SK-N-SH (cell line): ENCODE results near the gene SF3B4. TPM values are rescaled to one million over a fixed set of nuclear protein-coding genes. Genes with fewer than 3 reads are reported as not detected.

Source experiments
- CTCF ChIA-PET: fragments of 300-600, 350-600 bp; formaldehyde crosslinking; extraction: SDS; loops from one replicate; lab custom pipeline; 2021; lab: Yijun Ruan, JAX
- POLR2A ChIA-PET: fragments of 350-600 bp; sonication (Branson Sonifier 250); formaldehyde crosslinking; extraction: SDS; loops from one replicate; lab custom pipeline; 2020; ENCODE audit warnings: antibody characterized with exemption, inconsistent platforms; lab: Yijun Ruan, JAX
- DNase-seq: peaks from one replicate; pipeline ENCODE4 v3.0.0; 2012
- H2AFZ ChIP-seq: fragments of 200-600 bp; sonication (generic); 2 replicates; pipeline ENCODE4 v1.8.1; 2016; ENCODE audit warnings: antibody characterized with exemption, mild to moderate bottlenecking, low read depth
- H3F3A ChIP-seq: fragments of 200-600 bp; sonication (generic); replicated peaks from 2 replicates; pipeline ENCODE3; 2016; ENCODE audit warnings: antibody characterized with exemption, mild to moderate bottlenecking; ENCODE audit not compliant: insufficient read depth
- H3K27ac ChIP-seq, 2 experiments: fragments of 200-500 bp in 1 of 2; fragments of 200-600 bp in 1 of 2; sonication (Bioruptor generic) in 1 of 2; sonication (generic), shearing (Covaris generic) in 1 of 2; 2 replicates each; pipeline versions ENCODE4 v1.5.1 to v1.6.1; 2014 to 2016; ENCODE audit warnings: low read depth in 2 of 2, inconsistent platforms in 1 of 2, low read length in 1 of 2, mild to moderate bottlenecking in 1 of 2, mixed read lengths in 1 of 2
- H3K27me3 ChIP-seq: fragments of 200-600 bp; sonication (generic), shearing (Covaris generic); 2 replicates; pipeline ENCODE4 v1.6.1; 2016; ENCODE audit warnings: mixed run types; ENCODE audit not compliant: insufficient read depth
- H3K36me3 ChIP-seq, 2 experiments: fragments of 200-500 bp in 1 of 2; fragments of 200-600 bp in 1 of 2; sonication (Bioruptor generic) in 1 of 2; sonication (generic) in 1 of 2; replicated peaks in 1 of 2; 2 replicates each; pipeline versions ENCODE3 to v1.5.1; 2014 to 2016; ENCODE audit warnings: low read length in 1 of 2, mild to moderate bottlenecking in 1 of 2; ENCODE audit not compliant: insufficient read depth in 2 of 2, control insufficient read depth in 1 of 2
- H3K4me1 ChIP-seq, 2 experiments: fragments of 200-500 bp in 1 of 2; fragments of 200-600 bp in 1 of 2; sonication (Bioruptor generic) in 1 of 2; sonication (generic), shearing (Covaris generic) in 1 of 2; 2 replicates each; pipeline versions ENCODE4 v1.5.1 to v1.6.1; 2014 to 2016; ENCODE audit warnings: low read depth in 1 of 2, low read length in 1 of 2, mixed run types in 1 of 2; ENCODE audit not compliant: insufficient read depth in 2 of 2, control insufficient read depth in 1 of 2
- H3K4me2 ChIP-seq: fragments of 200-600 bp; sonication (generic), shearing (Covaris generic); 2 replicates; pipeline ENCODE4 v1.6.1; 2017; ENCODE audit warnings: mixed run types
- H3K4me3 ChIP-seq, 2 experiments: fragments of 200-500 bp in 1 of 2; fragments of 200-600 bp in 1 of 2; sonication (Bioruptor generic) in 1 of 2; sonication (generic), shearing (Covaris generic) in 1 of 2; 2 replicates each; pipeline versions ENCODE4 v1.5.1 to v1.8.1; 2014 to 2016; ENCODE audit warnings: low read depth in 2 of 2, inconsistent platforms in 1 of 2, low read length in 1 of 2, mild to moderate bottlenecking in 1 of 2, mixed read lengths in 1 of 2, moderate library complexity in 1 of 2
- H3K79me2 ChIP-seq: fragments of 200-600 bp; sonication (generic); 2 replicates; pipeline ENCODE4 v1.8.1; 2017; ENCODE audit warnings: mild to moderate bottlenecking; ENCODE audit not compliant: insufficient read depth
- H3K9ac ChIP-seq: fragments of 200-600 bp; sonication (generic); 2 replicates; pipeline ENCODE4 v1.6.1; 2017; ENCODE audit warnings: mixed run types
- H3K9me2 ChIP-seq: fragments of 200-600 bp; sonication (generic); 2 replicates; pipeline ENCODE4 v1.6.1; 2017; ENCODE audit warnings: mixed run types
- H3K9me3 ChIP-seq: fragments of 200-600 bp; sonication (generic); 2 replicates; pipeline ENCODE4 v1.6.1; 2017; ENCODE audit warnings: mixed run types, mild to moderate bottlenecking, moderate library complexity
- H4K20me1 ChIP-seq: fragments of 200-600 bp; sonication (generic); 2 replicates; pipeline ENCODE4 v1.6.1; 2017; ENCODE audit warnings: mild to moderate bottlenecking, mixed run types; ENCODE audit not compliant: insufficient read depth
- EP300 ChIP-seq, 2 experiments: IDR thresholded peaks; 2 replicates each; pipeline versions ENCODE4 v1.4.0 to v1.6.1; 2012; ENCODE audit warnings: borderline replicate concordance in 1 of 2, low read depth in 1 of 2, low read length in 1 of 2
- FOSL2 ChIP-seq: IDR thresholded peaks from 2 replicates; pipeline ENCODE4 v1.4.0; 2012; ENCODE audit warnings: low read depth, mild to moderate bottlenecking, moderate library complexity, borderline replicate concordance
- FOXM1 ChIP-seq: IDR thresholded peaks from 2 replicates; pipeline ENCODE4 v1.4.0; 2012; ENCODE audit warnings: low read depth, mild to moderate bottlenecking
- GATA2 ChIP-seq: sonication (generic); formaldehyde crosslinking; IDR thresholded peaks from 2 replicates; pipeline ENCODE4 v1.5.0; 2020; ENCODE audit warnings: mild to moderate bottlenecking, missing genetic modification reagents
- JUND ChIP-seq: IDR thresholded peaks from 2 replicates; pipeline ENCODE4 v1.4.0; 2012
- POLR2AphosphoS5 ChIP-seq: IDR thresholded peaks from 2 replicates; pipeline ENCODE4 v1.6.1; 2012; ENCODE audit warnings: low read depth, low read length
- RCOR1 ChIP-seq: fragments of 150-350 bp; IDR thresholded peaks from 2 replicates; pipeline ENCODE4 v1.6.1; 2017; ENCODE audit warnings: antibody characterized with exemption, low read length
- SMC3 ChIP-seq: IDR thresholded peaks from 2 replicates; pipeline ENCODE4 v1.6.1; 2012; ENCODE audit warnings: low read depth, low read length, improper control_type of control experiment
- TAF1 ChIP-seq: IDR thresholded peaks from 2 replicates; pipeline ENCODE4 v1.6.1; 2012; ENCODE audit warnings: low read depth, mild to moderate bottlenecking, low read length, moderate library complexity, borderline replicate concordance
- WGBS: methylation state at CpG from one replicate; pipeline ENCODE4 v1.1.6; 2017; ENCODE audit warnings: low lambda C conversion rate; 5-methylcytosine and 5-hydroxymethylcytosine counted together
- polyA plus RNA-seq, 3 experiments: library from polyadenylated mRNA; depleted of rRNA; stranded (reverse); fragments of >200 nt; gene quantifications; 2 replicates each; pipeline ENCODE4 v1.2.3, GENCODE V29; 2012
- TF ChIP-seq, protein P1 (sequence below): IDR thresholded peaks from 2 replicates; pipeline ENCODE4 v1.4.0; 2012; ENCODE audit warnings: low read depth, borderline replicate concordance
- TF ChIP-seq, protein P2 (sequence below): fragments of 200-600 bp; sonication (generic); IDR thresholded peaks from 2 replicates; pipeline ENCODE4 v1.6.1; 2017; ENCODE audit warnings: antibody characterized with exemption, mild to moderate bottlenecking, moderate library complexity
- TF ChIP-seq, protein P3 (sequence below): fragments of 150-350 bp; IDR thresholded peaks from 2 replicates; pipeline ENCODE4 v1.6.1; 2016; ENCODE audit warnings: mild to moderate bottlenecking, low read depth, low read length

SF3B4 gene
- polyA plus RNA-seq, 1 of the 3 experiments (the other 2 are of a cell fraction), result 54.3 TPM

DNA sequence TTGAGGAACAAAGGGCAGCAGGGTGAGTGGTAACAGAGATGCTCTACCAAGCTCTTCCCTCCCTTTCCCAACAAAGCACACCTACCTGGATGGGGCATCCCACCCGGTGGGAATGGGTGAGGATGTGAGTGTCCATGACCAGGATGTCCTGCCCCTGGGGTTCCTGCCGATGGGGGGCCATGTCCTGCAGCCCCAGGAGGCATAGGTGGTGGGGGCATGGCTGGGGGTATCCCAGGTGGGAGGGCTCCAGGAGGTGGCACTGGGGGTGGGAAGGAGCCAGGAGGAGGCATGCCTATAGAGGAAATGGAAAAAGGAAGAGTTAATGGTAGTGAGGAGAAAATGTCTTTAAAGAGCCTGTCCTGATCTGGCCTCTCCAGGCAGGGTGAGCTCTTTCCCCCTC is 1.9 kb downstream of the SF3B4 start:
- H3K27me3 ChIP-seq, result no peaks in the 10 kb centered on the region
- H3K27ac ChIP-seq, result no peak overlapping the region
- peaks cover 14 to 26% of the 10 kb centered on the region in 2 experiments for H3K4me1 ChIP-seq
- H3K9me3 ChIP-seq, result no peaks in the 10 kb centered on the region
- H3K9ac ChIP-seq, result no peak overlapping the region
- H3K9me2 ChIP-seq, result no peaks in the 10 kb centered on the region
- H2AFZ ChIP-seq, result no peak overlapping the region
- DNase-seq, result no peak
- peak overlapping the region; percentile 92 to 95; a peak in 3 of 4 replicates for H3K4me3 ChIP-seq
- TF ChIP-seq FOXM1 (no peak), SMC3 (no peak), TAF1 (no peak), FOSL2 (no peak), JUND (no peak), POLR2AphosphoS5 (no peak), RCOR1 (no peak), GATA2 (CRISPR knock-in tag) (no peak), EP300 (IDR thresholded peaks at IDR 0.05; ENCODE audit: borderline replicate concordance in 1 of 2, low read depth in 1 of 2, low read length in 1 of 2) (no peak)
- TF ChIP-seq, protein P1, sequence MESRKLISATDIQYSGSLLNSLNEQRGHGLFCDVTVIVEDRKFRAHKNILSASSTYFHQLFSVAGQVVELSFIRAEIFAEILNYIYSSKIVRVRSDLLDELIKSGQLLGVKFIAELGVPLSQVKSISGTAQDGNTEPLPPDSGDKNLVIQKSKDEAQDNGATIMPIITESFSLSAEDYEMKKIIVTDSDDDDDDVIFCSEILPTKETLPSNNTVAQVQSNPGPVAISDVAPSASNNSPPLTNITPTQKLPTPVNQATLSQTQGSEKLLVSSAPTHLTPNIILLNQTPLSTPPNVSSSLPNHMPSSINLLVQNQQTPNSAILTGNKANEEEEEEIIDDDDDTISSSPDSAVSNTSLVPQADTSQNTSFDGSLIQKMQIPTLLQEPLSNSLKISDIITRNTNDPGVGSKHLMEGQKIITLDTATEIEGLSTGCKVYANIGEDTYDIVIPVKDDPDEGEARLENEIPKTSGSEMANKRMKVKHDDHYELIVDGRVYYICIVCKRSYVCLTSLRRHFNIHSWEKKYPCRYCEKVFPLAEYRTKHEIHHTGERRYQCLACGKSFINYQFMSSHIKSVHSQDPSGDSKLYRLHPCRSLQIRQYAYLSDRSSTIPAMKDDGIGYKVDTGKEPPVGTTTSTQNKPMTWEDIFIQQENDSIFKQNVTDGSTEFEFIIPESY, result no peak
- TF ChIP-seq, protein P2, sequence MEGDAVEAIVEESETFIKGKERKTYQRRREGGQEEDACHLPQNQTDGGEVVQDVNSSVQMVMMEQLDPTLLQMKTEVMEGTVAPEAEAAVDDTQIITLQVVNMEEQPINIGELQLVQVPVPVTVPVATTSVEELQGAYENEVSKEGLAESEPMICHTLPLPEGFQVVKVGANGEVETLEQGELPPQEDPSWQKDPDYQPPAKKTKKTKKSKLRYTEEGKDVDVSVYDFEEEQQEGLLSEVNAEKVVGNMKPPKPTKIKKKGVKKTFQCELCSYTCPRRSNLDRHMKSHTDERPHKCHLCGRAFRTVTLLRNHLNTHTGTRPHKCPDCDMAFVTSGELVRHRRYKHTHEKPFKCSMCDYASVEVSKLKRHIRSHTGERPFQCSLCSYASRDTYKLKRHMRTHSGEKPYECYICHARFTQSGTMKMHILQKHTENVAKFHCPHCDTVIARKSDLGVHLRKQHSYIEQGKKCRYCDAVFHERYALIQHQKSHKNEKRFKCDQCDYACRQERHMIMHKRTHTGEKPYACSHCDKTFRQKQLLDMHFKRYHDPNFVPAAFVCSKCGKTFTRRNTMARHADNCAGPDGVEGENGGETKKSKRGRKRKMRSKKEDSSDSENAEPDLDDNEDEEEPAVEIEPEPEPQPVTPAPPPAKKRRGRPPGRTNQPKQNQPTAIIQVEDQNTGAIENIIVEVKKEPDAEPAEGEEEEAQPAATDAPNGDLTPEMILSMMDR, result no peak
- TF ChIP-seq, protein P3, sequence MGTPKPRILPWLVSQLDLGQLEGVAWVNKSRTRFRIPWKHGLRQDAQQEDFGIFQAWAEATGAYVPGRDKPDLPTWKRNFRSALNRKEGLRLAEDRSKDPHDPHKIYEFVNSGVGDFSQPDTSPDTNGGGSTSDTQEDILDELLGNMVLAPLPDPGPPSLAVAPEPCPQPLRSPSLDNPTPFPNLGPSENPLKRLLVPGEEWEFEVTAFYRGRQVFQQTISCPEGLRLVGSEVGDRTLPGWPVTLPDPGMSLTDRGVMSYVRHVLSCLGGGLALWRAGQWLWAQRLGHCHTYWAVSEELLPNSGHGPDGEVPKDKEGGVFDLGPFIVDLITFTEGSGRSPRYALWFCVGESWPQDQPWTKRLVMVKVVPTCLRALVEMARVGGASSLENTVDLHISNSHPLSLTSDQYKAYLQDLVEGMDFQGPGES, result no peak
- CTCF ChIA-PET, result no interaction called here
- H3F3A ChIP-seq, result peaks cover 15% of the 10 kb centered on the region
- WGBS, result 46% methylated on average over 2 of the region's 2 CpGs
- H3K36me3 ChIP-seq, result peaks cover 35 to 50% of the 10 kb centered on the region in 2 experiments
- POLR2A ChIA-PET, result interaction anchor here (1.8 kb wide), 1 partner anchor 38 kb away, joined by 4 read pairs; a partner anchor contains a TSS
- H3K79me2 ChIP-seq, result peaks cover 38% of the 10 kb centered on the region
- peaks cover 10% of the 10 kb centered on the region; the same call in 1 of the 2 replicates for H4K20me1 ChIP-seq
- H3K4me2 ChIP-seq, result peak overlapping the region; percentile 80
